ENCODE measurements around the gene ITGAD. TPM values are rescaled to one million over a fixed set of nuclear protein-coding genes. Genes with fewer than 3 reads are reported as not detected.

The ITGAD gene
- total and polyA plus RNA-seq, 2 of the 8 experiments (the other 6 are each of a cell fraction or from before 2014, with no cell fraction given), result 0.06 TPM; not detected in 1

GRCh38 chr16:31344712-31345111 is 48.4 kb upstream of the ITGAD start:
- no peak for FAIRE-seq
- POLR2A ChIA-PET (ENCODE audit: partially characterized antibody), result interaction anchor here (0.6 to 0.7 kb wide), 2 partner anchors 12 to 158 kb away, joined by 3 read pairs; no protein-coding TSS in a partner anchor
- H2BK120ac ChIP-seq (replicated peaks; ENCODE audit: low read depth, low read length), result no peak overlapping the region

More at GRCh38 chr16:31344712-31345111, 48.4 kb upstream of the ITGAD start:
- no peak for DNase-seq (ENCODE audit: low read depth in 1 of 2, low spot score in 2 of 2)
- Histone ChIP-seq H3K18ac (ENCODE audit: extremely low read depth, low read length) (no peak overlapping the region), H3K79me2 (ENCODE audit: control insufficient read depth in 1 of 2, insufficient read depth in 2 of 2, low read length in 2 of 2) (no peaks in the 10 kb centered on the region), H3K23me2 (ENCODE audit: low read depth, low read length) (peaks cover 1% of the 10 kb centered on the region; the same call in 1 of the 2 replicates), H2AK5ac (ENCODE audit: low read depth, low read length) (no peak overlapping the region), H3K4ac (replicated peaks; ENCODE audit: insufficient read length, low read depth, low read length) (no peak overlapping the region), H3K23ac (ENCODE audit: insufficient read length) (no peak overlapping the region), H3K27ac (ENCODE audit: low read depth, low read length) (no peak overlapping the region), H4K91ac (replicated peaks; ENCODE audit: insufficient read length, low read length) (no peak overlapping the region), H3K79me1 (ENCODE audit: low read depth, low read length) (no peaks in the 10 kb centered on the region), H2AFZ (ENCODE audit: low read length) (no peak overlapping the region), H2BK20ac (ENCODE audit: low read length) (no peak overlapping the region), H4K8ac (ENCODE audit: extremely low read depth, insufficient read depth, low read length) (no peak overlapping the region), H3K9ac (replicated peaks in 1 of 4; ENCODE audit: extremely low read depth in 1 of 4, low read depth in 3 of 4, low read length in 3 of 4) (no peak overlapping the region), H4K20me1 (replicated peaks in 1 of 2; ENCODE audit: control insufficient read depth in 1 of 2, insufficient read depth in 2 of 2, low read length in 2 of 2) (no peaks in the 10 kb centered on the region), H3K27me3 (replicated peaks in 1 of 4; ENCODE audit: control insufficient read depth in 3 of 4, extremely low read depth in 1 of 4, insufficient read depth in 3 of 4, low read length in 3 of 4) (no peaks in the 10 kb centered on the region), H3K4me2 (ENCODE audit: insufficient read depth in 1 of 2, low read depth in 2 of 2, low read length in 2 of 2) (no peak overlapping the region), H2BK15ac (ENCODE audit: low read length) (no peak overlapping the region), H4K5ac (ENCODE audit: insufficient read length, low read depth, low read length) (no peak overlapping the region), H3K9me3 (ENCODE audit: insufficient read depth in 2 of 2, low read depth in 1 of 2, low read length in 1 of 2) (no peaks in the 10 kb centered on the region), H3K4me3 (ENCODE audit: extremely low read depth in 1 of 4, insufficient read depth in 2 of 4, low read depth in 3 of 4, low read length in 4 of 4) (no peak overlapping the region), H3K36me3 (ENCODE audit: control insufficient read depth in 2 of 4, insufficient read depth in 4 of 4, low read length in 3 of 4) (no peaks in the 10 kb centered on the region), H3K14ac (ENCODE audit: insufficient read length) (no peak overlapping the region), H3K4me1 (replicated peaks in 1 of 4; ENCODE audit: control insufficient read depth in 3 of 4, insufficient read depth in 4 of 4, low read length in 3 of 4) (no peaks in the 10 kb centered on the region), H2BK12ac (ENCODE audit: low read depth, low read length) (no peak overlapping the region), H3K56ac (replicated peaks; ENCODE audit: insufficient read length, low read depth, low read length) (no peak overlapping the region), H2BK5ac (ENCODE audit: low read depth, low read length) (no peak overlapping the region)
- WGBS, 2 experiments (ENCODE audit: extremely low coverage in 1 of 2, insufficient coverage in 1 of 2, insufficient read length in 1 of 2, insufficient replicate concordance in 2 of 2, low coverage in 1 of 2, low lambda C conversion rate in 2 of 2, missing lambda C conversion rate in 1 of 2), result 87% methylated on average over 9 of the region's 9 CpGs; no CpG with 5 or more reads in 1 of the 2 experiments
- TF ChIP-seq SP4 (IDR thresholded peaks at IDR 0.05; ENCODE audit: low read length), result no peak
- TF ChIP-seq EGR1 (IDR thresholded peaks at IDR 0.05; ENCODE audit: borderline replicate concordance, low read depth, low read length), result no peak
- TF ChIP-seq NANOG (IDR thresholded peaks at IDR 0.05; ENCODE audit: insufficient read depth, low read depth, low read length, poor library complexity, severe bottlenecking), result no peak
- TF ChIP-seq TEAD4 (IDR thresholded peaks at IDR 0.05; ENCODE audit: low read depth, low read length), result no peak
- no peak for TF ChIP-seq TAF7 (optimal IDR thresholded peaks at IDR 0.05; ENCODE audit: borderline replicate concordance, low read depth, low read length)
- TF ChIP-seq RBBP5 (IDR thresholded peaks at IDR 0.05; ENCODE audit: borderline replicate concordance, low read depth, low read length), result no peak
- TF ChIP-seq TAF1 (IDR thresholded peaks at IDR 0.05; ENCODE audit: low read depth, low read length), result no peak
- no peak for TF ChIP-seq HDAC2 (IDR thresholded peaks at IDR 0.05; ENCODE audit: borderline replicate concordance in 1 of 2, low read depth in 2 of 2, low read length in 2 of 2)
- CTCF ChIA-PET (ENCODE audit: partially characterized antibody), result interaction anchor here (0.9 to 1.2 kb wide), 4 partner anchors 11 to 128 kb away, joined by 3 to 4 read pairs (median 3); partner anchors contain the start of gene PYDC1

All from H1 (cell line).